GM23338 (cell line): ENCODE measurements around the gene L3MBTL4.

Experiments used
- CREB1 ChIP-seq: fragments of 250-450 bp; sonication (Bioruptor Pico); IDR thresholded peaks from 2 replicates; pipeline ENCODE4 v1.5.0; 2020; ENCODE audit warnings: low read depth, mild to moderate bottlenecking, moderate library complexity
- EZH2 ChIP-seq: fragments of 200-600 bp; sonication (generic); IDR thresholded peaks from one replicate; pipeline ENCODE4 v1.8.0; 2017; ENCODE audit warnings: antibody characterized with exemption, mild to moderate bottlenecking, low read depth; ENCODE audit not compliant: unreplicated experiment
- EZH2phosphoT487 ChIP-seq: fragments of 200-600 bp; sonication (generic); IDR thresholded peaks from one replicate; pipeline ENCODE4 v1.8.1; 2018; ENCODE audit warnings: antibody characterized with exemption; ENCODE audit not compliant: unreplicated experiment
- JUNB ChIP-seq: IDR thresholded peaks from one replicate; pipeline ENCODE4 v1.6.1; 2016; ENCODE audit warnings: antibody characterized with exemption; ENCODE audit not compliant: unreplicated experiment
- NANOG ChIP-seq: IDR thresholded peaks from 2 replicates; pipeline ENCODE4 v1.6.1; 2016; ENCODE audit warnings: antibody characterized with exemption, borderline replicate concordance
- POLR2AphosphoS5 ChIP-seq: IDR thresholded peaks from 2 replicates; pipeline ENCODE4 v1.6.1; 2016; ENCODE audit warnings: antibody characterized with exemption, low read depth
- REST ChIP-seq: IDR thresholded peaks from one replicate; pipeline ENCODE4 v1.6.1; 2018; ENCODE audit warnings: antibody characterized with exemption; ENCODE audit not compliant: unreplicated experiment
- STAT1 ChIP-seq: IDR thresholded peaks from one replicate; pipeline ENCODE4 v1.6.1; 2016; ENCODE audit warnings: antibody characterized with exemption; ENCODE audit not compliant: unreplicated experiment
- ZNF114 ChIP-seq: fragments of 250-450 bp; sonication (Bioruptor Pico); IDR thresholded peaks from 2 replicates; pipeline ENCODE4 v1.5.0; 2020; ENCODE audit warnings: mild to moderate bottlenecking, moderate library complexity
- ZNF331 ChIP-seq: fragments of 250-450 bp; sonication (Bioruptor Pico); IDR thresholded peaks from 2 replicates; pipeline ENCODE4 v1.5.0; 2020; ENCODE audit warnings: low read depth, mild to moderate bottlenecking, moderate library complexity
- TF ChIP-seq, protein P1 (sequence below), 2 experiments: fragments of 200-600 bp in 1 of 2; sonication (generic) in 1 of 2; conservative IDR thresholded peaks; 2 replicates each; pipeline versions ENCODE4 v1.5.1 to v1.6.1; 2016 to 2017; ENCODE audit warnings: antibody characterized with exemption in 2 of 2, low read depth in 2 of 2, mild to moderate bottlenecking in 2 of 2, moderate library complexity in 1 of 2
- TF ChIP-seq, protein P2 (sequence below): IDR thresholded peaks from 2 replicates; pipeline ENCODE4 v1.6.1; 2016; ENCODE audit warnings: antibody characterized with exemption
- TF ChIP-seq, protein P3 (sequence below): fragments of 250-450 bp; sonication (Bioruptor Pico); IDR thresholded peaks from 2 replicates; pipeline ENCODE4 v1.5.0; 2020; ENCODE audit warnings: mild to moderate bottlenecking, moderate library complexity

DNA sequence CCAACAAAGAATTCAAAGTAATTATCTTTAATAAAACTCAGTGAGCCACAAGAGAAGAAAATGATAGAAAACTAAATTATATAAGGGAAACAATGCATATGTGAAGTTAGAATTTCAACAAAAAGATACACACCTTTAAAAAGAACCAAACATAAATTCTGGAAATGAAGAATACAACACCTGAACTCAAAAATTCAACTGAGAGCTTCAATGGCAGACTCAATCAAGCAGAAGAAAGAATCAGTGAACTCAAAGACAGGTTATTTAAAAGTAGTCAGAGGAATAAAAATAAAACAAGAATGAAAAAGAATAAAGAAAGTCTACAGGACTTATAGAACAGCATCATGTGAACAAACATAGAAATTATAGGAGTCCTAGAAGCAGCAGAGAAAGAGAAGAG is 73.4 kb downstream of the L3MBTL4 start:
- TF ChIP-seq, protein P1, sequence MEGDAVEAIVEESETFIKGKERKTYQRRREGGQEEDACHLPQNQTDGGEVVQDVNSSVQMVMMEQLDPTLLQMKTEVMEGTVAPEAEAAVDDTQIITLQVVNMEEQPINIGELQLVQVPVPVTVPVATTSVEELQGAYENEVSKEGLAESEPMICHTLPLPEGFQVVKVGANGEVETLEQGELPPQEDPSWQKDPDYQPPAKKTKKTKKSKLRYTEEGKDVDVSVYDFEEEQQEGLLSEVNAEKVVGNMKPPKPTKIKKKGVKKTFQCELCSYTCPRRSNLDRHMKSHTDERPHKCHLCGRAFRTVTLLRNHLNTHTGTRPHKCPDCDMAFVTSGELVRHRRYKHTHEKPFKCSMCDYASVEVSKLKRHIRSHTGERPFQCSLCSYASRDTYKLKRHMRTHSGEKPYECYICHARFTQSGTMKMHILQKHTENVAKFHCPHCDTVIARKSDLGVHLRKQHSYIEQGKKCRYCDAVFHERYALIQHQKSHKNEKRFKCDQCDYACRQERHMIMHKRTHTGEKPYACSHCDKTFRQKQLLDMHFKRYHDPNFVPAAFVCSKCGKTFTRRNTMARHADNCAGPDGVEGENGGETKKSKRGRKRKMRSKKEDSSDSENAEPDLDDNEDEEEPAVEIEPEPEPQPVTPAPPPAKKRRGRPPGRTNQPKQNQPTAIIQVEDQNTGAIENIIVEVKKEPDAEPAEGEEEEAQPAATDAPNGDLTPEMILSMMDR (conservative IDR thresholded peaks at IDR 0.05; ENCODE audit: low read depth in 2 of 2), result no peak
- no peak for TF ChIP-seq POLR2AphosphoS5
- TF ChIP-seq EZH2, result no peak
- TF ChIP-seq REST, result no peak
- TF ChIP-seq EZH2phosphoT487, result no peak
- TF ChIP-seq ZNF114, result no peak
- TF ChIP-seq NANOG, result no peak
- TF ChIP-seq STAT1, result no peak
- TF ChIP-seq, protein P2, sequence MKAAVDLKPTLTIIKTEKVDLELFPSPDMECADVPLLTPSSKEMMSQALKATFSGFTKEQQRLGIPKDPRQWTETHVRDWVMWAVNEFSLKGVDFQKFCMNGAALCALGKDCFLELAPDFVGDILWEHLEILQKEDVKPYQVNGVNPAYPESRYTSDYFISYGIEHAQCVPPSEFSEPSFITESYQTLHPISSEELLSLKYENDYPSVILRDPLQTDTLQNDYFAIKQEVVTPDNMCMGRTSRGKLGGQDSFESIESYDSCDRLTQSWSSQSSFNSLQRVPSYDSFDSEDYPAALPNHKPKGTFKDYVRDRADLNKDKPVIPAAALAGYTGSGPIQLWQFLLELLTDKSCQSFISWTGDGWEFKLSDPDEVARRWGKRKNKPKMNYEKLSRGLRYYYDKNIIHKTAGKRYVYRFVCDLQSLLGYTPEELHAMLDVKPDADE, result no peak
- no peak for TF ChIP-seq CREB1 (CRISPR knock-in tag)
- TF ChIP-seq JUNB, result no peak
- TF ChIP-seq, protein P3, sequence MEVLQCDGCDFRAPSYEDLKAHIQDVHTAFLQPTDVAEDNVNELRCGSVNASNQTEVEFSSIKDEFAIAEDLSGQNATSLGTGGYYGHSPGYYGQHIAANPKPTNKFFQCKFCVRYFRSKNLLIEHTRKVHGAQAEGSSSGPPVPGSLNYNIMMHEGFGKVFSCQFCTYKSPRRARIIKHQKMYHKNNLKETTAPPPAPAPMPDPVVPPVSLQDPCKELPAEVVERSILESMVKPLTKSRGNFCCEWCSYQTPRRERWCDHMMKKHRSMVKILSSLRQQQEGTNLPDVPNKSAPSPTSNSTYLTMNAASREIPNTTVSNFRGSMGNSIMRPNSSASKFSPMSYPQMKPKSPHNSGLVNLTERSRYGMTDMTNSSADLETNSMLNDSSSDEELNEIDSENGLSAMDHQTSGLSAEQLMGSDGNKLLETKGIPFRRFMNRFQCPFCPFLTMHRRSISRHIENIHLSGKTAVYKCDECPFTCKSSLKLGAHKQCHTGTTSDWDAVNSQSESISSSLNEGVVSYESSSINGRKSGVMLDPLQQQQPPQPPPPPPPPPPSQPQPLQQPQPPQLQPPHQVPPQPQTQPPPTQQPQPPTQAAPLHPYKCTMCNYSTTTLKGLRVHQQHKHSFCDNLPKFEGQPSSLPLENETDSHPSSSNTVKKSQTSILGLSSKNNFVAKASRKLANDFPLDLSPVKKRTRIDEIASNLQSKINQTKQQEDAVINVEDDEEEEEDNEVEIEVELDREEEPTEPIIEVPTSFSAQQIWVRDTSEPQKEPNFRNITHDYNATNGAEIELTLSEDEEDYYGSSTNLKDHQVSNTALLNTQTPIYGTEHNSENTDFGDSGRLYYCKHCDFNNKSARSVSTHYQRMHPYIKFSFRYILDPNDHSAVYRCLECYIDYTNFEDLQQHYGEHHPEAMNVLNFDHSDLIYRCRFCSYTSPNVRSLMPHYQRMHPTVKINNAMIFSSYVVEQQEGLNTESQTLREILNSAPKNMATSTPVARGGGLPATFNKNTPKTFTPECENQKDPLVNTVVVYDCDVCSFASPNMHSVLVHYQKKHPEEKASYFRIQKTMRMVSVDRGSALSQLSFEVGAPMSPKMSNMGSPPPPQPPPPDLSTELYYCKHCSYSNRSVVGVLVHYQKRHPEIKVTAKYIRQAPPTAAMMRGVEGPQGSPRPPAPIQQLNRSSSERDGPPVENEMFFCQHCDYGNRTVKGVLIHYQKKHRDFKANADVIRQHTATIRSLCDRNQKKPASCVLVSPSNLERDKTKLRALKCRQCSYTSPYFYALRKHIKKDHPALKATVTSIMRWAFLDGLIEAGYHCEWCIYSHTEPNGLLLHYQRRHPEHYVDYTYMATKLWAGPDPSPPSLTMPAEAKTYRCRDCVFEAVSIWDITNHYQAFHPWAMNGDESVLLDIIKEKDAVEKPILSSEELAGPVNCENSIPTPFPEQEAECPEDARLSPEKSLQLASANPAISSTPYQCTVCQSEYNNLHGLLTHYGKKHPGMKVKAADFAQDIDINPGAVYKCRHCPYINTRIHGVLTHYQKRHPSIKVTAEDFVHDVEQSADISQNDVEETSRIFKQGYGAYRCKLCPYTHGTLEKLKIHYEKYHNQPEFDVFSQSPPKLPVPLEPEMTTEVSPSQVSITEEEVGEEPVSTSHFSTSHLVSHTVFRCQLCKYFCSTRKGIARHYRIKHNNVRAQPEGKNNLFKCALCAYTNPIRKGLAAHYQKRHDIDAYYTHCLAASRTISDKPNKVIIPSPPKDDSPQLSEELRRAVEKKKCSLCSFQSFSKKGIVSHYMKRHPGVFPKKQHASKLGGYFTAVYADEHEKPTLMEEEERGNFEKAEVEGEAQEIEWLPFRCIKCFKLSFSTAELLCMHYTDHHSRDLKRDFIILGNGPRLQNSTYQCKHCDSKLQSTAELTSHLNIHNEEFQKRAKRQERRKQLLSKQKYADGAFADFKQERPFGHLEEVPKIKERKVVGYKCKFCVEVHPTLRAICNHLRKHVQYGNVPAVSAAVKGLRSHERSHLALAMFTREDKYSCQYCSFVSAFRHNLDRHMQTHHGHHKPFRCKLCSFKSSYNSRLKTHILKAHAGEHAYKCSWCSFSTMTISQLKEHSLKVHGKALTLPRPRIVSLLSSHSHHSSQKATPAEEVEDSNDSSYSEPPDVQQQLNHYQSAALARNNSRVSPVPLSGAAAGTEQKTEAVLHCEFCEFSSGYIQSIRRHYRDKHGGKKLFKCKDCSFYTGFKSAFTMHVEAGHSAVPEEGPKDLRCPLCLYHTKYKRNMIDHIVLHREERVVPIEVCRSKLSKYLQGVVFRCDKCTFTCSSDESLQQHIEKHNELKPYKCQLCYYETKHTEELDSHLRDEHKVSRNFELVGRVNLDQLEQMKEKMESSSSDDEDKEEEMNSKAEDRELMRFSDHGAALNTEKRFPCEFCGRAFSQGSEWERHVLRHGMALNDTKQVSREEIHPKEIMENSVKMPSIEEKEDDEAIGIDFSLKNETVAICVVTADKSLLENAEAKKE, result no peak
- no peak for TF ChIP-seq ZNF331 (CRISPR knock-in tag)
